ENCODE results near the gene PRKG1.
"Not testable (repeated sequence)": the region's sequence is repeated elsewhere in the genome, so short reads cannot be mapped to it uniquely, and the experiment has no call there.

Gene PRKG1

DNA sequence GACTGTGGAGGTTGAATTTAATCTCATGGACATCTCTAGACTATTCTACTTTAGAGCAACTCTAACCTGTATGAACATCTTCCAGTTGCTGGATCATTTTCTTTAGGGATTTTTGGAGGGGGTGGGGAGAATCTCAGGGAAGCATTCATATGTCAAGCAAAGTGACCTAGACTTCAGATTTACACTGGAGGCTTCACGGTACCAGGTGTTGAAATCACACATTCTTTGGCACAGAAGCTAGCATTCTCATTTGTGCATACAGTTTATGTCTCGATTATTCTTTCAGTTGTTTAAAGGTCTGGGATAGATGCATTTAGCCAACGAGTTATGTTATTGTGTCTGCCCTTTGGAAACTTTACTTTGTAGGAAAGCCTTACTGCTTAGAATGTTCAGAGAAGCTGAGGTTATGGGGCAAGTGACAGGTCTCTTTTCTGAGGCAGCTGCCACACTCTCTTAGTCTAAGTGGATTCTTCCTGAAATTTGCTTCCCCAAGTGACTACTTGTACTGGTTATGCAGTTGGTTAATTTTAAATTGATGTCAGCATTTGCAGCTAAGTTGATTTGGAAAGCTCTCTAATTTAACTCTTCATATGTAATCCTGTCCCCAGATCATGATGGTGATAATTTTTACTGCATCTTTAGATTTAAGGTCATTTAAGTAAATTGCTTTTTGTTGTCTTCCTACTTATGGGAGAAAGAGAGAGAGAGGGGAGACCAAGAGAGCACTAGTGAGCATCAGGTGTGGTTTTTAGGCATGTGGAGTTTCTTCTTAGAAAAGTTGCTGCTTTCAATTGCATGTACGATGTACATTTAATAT, 153.8 kb downstream of the PRKG1 start:
- no peak for DNase-seq (ENCODE audit: low read depth)

DNA sequence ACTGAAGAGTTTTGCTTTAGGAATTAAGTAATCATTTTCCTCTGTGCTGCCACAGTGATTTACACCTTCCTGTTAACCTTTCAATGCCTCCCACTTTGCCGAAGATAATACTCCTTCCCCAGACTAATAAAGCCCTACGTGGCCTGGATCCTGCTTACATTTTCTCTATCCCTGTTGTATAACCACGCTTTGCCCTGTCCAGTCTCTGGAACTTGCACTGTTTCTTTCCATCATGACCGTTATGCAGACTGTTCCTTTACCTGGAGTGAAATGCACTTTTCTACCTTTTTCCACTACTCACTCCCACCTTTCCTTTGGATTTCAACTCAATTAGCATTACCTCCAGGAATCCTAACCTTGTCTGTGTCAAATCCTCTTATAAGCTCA, 154.4 kb downstream of the PRKG1 start:
- no peak for DNase-seq (ENCODE audit: low read depth)

DNA sequence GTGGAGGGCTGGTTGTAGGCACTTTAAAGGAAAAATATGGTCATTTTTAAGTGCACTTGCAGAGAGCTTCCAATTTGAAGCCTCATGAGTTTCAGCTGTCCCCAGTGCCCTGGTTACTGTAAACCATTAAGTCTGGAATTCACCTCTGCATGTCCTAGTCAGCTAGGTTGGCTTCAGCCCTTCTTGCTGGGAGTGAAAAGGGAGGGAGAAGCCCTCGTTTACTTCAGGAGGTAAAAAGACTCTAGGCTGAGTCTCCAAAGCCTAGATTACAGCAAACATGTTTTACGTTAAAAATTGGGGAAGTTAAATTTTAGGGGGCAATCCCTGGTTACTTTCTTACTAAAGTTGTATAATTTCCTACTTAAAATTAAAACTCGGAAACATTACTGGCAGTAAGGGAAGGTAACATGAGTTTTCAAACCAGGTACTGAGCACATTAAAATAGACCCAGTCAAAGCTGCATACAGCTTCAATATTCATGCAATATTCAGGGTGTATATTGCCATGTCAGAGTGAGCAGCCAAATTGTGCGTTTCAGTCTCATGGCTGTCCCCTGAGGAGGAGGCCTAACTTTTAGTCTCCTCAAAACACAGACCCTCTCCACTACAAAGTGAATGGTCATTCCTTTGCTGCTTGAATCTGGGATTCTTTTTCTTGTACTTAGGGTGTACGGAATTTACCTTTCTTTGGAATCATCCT, 156.7 kb downstream of the PRKG1 start:
- no peak for DNase-seq (ENCODE audit: low read depth)

DNA sequence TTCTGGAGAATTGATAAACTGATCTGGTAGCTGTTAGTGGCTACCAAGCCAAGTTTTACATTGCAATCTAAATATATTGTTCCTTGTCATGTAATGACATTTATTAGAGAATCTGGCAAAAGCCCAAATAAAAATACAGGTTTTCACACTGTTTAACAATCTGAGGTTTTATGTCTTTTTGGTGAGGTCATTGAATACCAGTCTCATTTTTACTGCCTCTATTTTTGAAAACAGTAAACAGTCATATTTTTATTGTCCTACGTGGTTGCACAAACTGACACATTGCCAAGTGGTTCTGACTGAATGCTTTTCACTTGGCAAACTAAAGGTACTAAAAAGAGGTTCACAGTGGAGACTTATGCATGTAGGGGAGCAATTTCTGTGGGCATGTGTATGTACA, 157.5 kb downstream of the PRKG1 start:
- no peak for DNase-seq (ENCODE audit: low read depth)

DNA sequence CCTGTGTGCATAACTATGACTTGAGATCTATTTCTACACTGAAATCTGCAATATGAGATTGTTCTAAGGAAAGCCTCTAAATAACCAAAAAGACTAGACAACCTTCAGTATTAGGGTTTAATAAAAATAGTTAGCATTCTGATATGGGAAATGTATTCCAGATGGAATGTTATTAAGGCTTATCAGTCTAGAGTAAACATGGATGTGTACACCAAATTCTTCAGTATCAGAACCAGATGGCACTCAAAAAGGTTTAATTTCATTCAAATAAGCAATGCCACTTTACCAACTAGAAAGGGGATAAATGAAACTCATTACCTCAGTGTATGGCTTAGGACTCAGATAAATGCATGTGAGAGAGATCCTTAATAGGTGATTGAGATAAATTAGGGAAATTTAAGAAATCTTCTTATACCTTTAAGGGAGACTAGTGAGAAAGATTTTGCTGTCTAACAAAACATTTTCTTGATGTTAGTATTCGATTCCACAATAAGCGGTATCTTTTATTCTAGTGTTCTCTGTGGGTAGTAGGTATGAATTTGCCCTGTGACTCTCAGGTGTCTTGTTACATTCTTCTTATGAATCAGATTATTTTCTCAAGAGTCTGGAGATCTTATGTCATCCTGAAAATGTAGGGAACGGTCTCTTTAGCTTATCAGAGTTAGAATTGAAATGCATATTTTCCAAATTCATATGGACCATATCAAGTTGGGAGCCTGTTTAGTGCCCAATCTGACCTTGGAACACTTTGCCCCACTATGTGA, 159.2 kb downstream of the PRKG1 start:
- DNase-seq (ENCODE audit: low read depth), result no peak

DNA sequence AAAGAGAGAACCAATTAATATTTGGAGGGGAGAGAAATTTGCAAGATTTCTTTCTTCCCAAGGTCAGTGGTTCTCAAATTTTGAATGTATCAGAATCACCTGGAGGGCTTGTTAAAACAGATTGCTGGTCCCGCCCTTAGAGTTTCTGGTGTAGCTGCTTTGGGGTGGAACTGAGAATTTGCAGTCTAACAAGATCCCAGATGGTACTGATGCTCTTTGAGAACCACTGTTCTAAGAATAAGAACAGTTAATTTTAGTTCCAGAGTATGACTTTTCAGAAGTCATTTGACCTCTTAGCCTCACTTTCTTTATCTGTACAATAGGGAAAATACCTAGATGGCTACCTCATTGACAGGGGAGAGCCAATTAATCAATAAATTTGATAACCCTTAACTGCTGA, 161.6 kb downstream of the PRKG1 start:
- no peak for DNase-seq (ENCODE audit: low read depth)

DNA sequence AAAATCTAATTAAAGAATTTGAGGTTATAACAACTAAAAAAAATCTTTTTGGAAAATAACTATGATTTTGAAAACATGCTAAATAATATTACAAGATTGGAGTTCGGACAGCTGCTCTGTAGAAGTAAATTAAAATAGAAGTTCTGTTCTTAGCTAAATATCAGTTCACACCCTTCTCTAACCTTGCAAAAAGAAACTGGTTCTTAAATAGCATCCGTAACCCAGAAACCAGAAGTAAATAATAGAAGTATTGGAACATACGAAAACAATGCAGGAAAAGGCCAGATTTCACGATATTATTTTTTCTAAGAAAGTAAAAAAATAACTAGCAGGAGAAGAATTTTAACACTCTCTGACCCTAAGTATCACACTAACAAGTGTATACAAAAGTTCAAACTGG, 164.7 kb downstream of the PRKG1 start:
- no peak for DNase-seq (ENCODE audit: low read depth)

DNA sequence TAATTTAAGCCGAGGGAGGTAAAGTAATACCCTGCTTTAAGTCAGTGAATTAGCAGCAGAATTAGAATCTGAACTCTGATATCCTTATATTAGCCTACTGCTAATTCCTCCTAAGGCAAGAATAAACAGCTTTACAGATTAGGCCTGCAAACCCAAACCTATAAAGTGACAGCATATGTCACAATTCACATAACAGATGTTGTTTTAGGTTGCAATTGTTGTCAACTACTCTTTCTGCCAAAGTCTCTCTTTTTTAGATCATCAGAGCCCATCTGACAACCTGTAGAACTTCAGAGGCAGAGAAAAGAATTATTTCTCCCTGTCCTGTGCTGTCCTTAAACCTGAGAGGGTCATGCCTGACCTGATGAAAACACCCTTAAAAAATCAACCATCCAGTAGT, 167.2 kb downstream of the PRKG1 start:
- no peak for DNase-seq (ENCODE audit: low read depth)

DNA sequence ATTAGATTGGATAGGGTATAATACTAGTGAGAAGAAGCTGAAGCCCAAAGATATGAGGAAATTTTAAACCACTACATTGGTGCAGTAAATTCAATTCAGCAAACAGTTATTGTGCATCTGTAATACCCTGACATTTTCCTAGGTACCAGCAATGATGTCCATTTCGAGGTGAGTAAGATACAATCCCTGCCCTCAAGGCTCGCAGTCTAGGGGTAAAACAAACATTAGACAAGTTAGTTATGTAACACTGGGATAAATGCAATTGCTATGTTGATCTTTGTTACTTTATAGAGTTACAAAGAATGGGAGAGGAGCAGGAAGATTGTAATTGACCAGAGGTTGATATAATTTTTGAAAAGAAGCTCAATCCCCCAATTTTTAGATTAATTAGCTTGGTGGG, 168.1 kb downstream of the PRKG1 start:
- DNase-seq (ENCODE audit: low read depth), result no peak

DNA sequence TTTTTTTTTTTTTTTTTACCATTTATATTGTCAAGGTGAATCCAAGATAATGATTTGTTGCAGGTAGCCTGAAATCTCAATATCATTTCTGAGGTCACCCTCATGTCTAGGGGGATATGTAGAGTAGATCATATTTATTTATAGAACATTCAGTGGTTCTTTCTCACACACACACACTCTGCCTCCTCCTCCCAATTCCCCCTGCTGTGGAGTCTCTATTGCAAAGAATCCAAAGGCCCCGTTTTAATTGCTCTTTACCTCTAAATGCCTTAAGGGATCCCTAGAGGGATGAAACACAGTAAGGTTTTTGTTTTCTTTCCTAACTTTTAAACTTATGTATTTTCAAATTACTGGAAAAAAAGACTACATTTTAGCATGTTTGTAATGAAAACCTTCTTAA, 170.0 kb downstream of the PRKG1 start:
- DNase-seq (ENCODE audit: low read depth), result no peak

DNA sequence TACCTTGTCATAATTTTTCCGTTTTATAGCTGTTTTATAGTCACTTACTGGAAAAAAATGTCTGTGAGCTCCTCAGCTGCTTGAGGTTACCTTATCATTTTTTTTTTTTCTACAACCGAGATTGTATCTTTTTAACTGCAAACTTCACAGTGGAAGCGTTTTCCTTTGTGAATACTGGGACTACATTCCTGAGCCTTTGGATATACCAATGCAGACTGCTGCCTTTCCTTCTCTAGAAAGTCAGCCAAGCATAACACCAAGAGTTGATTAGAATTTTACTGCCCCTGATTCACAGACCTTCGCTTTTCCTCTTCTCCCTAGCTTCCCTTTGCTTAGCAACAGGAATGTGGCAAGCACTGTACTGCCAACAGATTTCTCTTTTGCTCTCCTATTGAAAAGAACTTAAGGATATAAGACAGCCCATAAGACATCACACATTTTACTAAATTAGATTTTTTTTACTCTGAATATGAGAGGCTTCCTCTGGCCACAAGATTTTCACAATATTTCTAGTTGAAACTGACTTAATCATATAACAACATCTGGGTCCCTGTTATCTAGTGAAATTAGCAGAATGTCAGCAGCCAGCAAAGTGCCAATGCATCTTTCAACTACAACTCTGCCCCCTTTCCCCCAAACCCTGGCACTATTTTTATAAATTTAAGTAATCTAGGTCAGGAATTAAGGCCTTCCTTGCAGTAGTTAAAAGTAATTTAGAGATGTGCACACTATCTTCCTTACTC, 170.6 kb downstream of the PRKG1 start:
- no peak for DNase-seq (ENCODE audit: low read depth)

DNA sequence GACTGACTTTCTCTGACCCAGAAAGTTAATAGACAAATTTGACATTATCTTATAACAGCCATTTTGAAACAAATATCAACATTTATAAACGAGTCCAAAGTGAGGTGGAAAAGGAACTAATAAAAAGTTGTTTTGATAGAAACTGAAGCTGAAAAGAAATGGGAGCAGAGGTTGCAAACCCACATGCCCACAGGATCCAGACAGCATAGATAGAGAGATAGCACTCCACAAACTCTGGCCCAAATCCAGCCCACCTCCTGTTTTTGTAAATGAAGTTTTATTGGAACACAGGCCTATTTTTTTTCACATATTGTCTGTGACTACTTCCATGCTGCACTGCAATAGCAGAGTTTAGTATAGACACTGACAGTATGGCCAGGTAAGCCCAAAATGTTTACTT, 171.9 kb downstream of the PRKG1 start:
- no peak for DNase-seq (ENCODE audit: low read depth)

DNA sequence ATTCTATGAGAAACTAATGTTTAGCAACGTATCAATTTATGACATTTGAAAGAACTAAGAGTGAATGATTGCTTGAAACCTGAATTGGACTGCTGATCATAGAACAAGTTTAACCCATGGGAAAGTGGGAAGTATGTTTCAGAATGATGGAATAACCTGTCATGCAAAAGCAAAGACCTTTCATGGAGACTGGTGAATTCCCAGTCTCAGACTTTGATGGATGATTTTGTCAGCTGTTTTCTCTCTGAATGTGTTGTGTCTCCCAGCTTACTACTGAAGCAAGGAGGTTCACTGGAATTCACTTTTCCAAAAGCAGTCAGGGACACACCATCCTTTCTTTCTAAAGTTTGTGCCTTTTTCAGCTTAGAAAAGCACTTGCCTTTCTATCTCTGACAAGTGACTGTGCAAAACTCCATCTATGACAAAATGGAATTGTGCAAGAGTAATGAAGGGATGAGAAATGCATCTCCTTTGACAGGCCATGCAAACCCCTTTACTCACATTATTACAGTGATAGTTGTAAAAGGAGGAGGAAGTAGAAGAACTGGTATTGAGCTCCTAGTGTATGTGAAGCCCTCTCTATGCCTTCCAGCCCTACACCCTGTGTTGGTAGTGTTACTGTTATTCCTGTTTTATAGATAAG, 176.1 kb downstream of the PRKG1 start:
- DNase-seq (ENCODE audit: low read depth), result no peak

DNA sequence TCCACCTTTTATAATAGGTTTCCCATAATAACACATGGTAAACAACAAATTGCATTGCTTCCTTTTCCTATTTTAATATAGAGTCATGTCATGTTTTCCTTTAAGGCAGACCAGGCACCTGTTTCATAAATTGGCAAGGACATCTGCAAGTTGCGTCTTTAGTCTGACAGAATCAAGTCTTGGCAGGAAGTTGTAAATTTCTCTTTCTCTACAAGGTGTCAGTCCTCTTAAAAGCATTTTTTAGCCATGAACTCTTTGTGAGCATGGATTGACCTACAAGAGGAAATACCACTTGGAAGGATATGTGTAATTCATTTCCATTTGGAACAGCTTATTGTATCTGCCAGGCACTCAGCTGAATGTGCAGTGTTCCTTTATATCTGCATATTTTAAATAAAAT, 176.8 kb downstream of the PRKG1 start:
- no peak for DNase-seq (ENCODE audit: low read depth)

DNA sequence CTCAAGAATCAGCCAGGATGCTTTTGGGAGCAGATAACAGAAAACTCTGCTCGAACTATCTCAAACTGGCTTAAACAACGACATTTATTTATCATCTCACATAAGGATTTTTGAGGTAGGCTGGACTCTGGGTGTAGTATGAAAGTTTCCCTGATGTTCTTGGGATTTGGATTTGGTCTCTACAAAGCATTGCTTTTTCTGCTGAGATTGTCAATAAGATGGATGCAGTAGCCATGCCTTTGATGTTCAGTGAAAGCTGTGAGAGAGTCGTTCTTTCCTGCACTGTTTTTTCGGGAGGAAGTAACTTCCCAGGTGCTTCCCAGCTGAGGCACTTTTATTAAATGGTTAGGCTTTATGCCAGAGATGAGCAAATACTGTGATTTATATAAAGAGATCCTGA, 181.1 kb downstream of the PRKG1 start:
- no peak for DNase-seq (ENCODE audit: low read depth)

DNA sequence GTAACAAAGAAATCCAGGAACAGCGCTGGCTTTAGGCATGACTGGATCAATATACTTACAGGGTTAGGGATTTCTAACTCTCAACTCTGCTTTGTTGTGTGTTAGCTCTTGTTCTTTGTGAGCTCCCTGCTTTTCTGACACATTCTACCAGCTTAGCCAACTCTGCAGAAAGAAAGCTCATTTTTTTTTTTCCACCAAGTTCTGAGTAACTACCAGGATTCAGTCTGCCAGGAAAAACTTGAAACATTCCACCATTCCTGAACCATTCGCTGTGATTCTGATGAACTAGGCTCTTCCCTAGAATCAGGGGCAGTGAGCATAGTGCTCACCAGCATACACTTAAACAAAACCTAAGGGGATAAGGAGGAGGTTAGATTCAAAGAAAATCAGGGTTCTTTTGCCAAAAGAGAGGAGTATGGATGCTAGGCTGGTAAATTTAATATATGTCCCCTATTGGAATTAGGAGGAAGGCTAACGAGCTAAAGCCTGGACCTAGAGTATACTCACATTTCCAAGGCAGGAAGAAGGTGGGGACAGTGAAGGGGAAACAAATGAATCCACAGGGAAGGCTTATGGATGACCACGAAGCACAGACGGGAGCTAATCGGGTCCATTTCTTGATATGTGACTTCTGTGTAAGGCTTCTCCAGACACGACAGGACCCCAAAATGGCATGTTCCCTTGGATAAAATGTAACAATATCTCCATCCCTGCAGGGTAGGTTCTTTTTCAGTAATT, 183.4 kb downstream of the PRKG1 start:
- DNase-seq (ENCODE audit: low read depth), result no peak

DNA sequence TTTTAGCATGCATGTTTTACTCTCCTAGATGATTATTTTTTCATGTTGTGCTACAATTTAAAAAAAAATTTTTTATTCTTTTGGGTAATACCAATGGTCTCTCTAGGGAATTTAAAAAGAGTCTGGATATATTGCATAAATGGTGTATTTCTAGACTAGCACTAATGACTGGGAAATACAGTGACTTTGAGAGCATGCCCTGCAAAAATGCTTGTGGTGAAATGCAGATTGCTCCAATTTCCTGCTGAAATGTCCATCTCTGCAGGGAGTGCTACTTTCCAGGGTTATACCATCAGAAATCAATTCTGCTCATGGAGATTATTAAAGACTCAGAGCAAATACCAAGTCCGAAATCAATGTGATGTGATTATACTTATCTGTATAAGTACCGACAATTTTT, 186.1 kb downstream of the PRKG1 start:
- DNase-seq (ENCODE audit: low read depth), result no peak

DNA sequence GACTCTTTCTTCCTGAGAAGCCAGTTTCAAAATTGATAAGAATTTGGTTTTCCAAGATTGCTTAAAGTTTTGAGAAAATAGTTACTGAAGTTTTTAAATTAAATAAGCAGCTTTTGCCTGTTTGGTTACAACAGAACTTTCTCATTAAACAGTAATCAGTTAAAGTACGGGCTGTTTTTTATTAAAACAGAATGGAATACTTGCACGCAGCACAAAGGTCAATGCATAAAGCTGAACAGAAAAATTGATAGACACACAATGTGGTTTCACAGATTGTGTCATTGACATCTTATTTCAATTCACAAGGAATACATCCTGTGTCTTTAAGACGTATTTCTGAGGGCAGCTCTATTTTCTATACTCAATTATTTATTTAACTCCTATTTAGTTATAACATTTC, 192.2 kb downstream of the PRKG1 start:
- no peak for DNase-seq (ENCODE audit: low read depth)

DNA sequence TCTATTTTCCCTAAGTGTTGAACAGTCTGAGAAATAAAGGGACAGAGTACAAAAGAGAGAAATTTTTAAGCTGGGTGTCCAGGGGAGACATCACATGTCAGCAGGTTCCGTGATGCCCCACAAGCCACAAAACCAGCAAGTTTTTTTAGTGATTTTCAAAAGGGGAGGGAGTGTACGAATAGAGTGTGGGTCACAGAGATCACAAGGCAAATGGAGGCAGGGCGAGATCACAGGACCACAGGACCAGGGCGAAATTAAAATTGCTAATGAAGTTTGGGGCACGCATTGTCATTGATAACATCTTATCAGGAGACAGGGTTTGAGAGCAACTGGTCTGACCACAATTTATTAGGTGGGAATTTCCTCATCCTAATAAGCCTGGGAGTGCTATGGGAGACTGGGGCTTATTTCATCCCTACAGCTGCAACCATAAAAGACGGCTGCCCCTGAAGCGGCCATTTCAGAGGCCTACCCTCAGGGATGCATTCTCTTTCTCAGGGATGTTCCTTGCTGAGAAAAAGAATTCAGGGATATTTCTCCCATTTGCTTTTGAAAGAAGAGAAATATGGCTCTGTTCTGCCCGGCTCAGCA, 193.8 kb downstream of the PRKG1 start:
- not testable (repeated sequence) for DNase-seq (ENCODE audit: low read depth)

DNA sequence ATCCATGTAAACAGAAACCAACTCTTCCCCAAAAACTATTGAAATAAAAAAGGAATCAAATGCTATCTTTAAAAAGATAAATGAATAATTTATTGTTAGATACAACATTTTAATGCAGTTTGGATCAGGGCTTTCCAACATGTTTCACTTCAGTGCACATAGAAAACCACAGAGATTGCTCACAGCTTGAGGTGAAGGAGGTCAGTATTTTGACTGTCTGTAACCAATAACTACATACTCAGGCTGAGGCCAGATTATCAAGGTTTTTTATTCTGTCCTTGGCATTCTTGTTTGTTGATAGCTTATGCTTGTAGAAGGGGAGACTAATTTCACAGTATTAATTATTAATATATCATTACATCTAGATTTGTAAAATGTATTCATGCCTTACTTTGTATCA, 195.5 kb downstream of the PRKG1 start:
- DNase-seq (ENCODE audit: low read depth), result no peak

Data from activated T-helper 1 cell treated with Interleukin-2 at 50 U/mL for 16 hours (primary cell).